ENCODE results near the gene ARID5A. TPM values are rescaled to one million over a fixed set of nuclear protein-coding genes. Genes with fewer than 3 reads are reported as not detected.

ARID5A gene
- total and polyA plus RNA-seq, 2 of the 13 experiments (the other 11 are each of a cell fraction or from before 2014, with no cell fraction given): 6.0 to 9.5 TPM

DNA sequence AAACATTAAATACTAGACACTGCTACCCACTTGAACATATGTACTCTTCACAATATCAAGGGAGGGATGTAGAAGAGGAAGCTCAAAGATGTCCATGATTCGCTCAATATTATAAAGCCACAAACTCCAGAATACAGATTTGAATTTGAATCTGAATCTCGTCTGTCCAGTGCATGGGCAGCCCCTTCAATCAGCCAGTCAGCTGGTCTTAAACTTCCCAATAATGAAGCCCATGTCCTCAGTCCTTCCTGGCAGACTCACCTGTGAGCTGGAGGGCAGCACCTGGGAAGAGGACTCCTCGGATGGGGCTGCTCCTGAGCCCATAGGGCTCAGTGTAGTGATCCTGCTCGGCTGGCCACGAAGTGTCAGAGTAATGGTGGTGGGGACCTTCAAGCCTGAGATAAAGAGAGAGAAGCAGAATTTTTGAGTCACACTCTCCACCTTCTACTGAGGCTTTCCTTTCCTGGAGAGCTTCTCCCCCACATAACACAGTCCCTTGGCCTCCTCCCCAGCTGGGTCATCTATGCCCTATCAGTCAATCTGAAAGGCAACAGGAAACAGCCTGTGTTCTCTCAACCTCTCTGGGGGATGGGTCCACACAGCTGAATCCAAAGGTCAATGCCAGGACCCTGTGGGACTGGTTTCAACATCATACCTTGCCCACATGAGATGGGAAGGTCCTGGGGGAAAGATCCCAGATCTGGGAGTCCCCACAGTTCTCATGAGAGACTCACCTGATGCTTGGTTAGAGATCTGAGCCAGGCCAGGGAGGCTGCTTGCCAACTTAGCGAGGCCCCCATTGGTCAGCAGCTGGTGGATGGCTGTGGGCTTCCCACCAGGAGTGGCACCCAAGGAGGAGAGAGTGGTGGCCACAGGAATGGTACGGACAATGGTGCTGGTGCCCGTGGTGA lies 65.1 kb downstream of the ARID5A start (continued):
- TF ChIP-seq, protein P1, sequence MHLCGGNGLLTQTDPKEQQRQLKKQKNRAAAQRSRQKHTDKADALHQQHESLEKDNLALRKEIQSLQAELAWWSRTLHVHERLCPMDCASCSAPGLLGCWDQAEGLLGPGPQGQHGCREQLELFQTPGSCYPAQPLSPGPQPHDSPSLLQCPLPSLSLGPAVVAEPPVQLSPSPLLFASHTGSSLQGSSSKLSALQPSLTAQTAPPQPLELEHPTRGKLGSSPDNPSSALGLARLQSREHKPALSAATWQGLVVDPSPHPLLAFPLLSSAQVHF (CRISPR knock-in tag; IDR thresholded peaks at IDR 0.05): no peak
- TF ChIP-seq, protein P2, sequence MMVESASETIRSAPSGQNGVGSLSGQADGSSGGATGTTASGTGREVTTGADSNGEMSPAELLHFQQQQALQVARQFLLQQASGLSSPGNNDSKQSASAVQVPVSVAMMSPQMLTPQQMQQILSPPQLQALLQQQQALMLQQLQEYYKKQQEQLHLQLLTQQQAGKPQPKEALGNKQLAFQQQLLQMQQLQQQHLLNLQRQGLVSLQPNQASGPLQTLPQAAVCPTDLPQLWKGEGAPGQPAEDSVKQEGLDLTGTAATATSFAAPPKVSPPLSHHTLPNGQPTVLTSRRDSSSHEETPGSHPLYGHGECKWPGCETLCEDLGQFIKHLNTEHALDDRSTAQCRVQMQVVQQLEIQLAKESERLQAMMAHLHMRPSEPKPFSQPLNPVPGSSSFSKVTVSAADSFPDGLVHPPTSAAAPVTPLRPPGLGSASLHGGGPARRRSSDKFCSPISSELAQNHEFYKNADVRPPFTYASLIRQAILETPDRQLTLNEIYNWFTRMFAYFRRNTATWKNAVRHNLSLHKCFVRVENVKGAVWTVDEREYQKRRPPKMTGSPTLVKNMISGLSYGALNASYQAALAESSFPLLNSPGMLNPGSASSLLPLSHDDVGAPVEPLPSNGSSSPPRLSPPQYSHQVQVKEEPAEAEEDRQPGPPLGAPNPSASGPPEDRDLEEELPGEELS (CRISPR knock-in tag; IDR thresholded peaks at IDR 0.05): peak; percentile 94
- TF ChIP-seq PAX8 (CRISPR knock-in tag; IDR thresholded peaks at IDR 0.05; ENCODE audit: borderline replicate concordance): 0 out of 2 replicates have a peak, but pooled peaks have one; percentile 59
- peak; percentile 90; the same call in 1 of the 2 replicates for TF ChIP-seq ZNF607 (CRISPR knock-in tag; IDR thresholded peaks at IDR 0.05; ENCODE audit: borderline replicate concordance)
- peak; percentile 31; the same call in 1 of the 2 replicates for TF ChIP-seq ZSCAN29 (CRISPR knock-in tag; conservative IDR thresholded peaks at IDR 0.05)
- TF ChIP-seq, protein P3, sequence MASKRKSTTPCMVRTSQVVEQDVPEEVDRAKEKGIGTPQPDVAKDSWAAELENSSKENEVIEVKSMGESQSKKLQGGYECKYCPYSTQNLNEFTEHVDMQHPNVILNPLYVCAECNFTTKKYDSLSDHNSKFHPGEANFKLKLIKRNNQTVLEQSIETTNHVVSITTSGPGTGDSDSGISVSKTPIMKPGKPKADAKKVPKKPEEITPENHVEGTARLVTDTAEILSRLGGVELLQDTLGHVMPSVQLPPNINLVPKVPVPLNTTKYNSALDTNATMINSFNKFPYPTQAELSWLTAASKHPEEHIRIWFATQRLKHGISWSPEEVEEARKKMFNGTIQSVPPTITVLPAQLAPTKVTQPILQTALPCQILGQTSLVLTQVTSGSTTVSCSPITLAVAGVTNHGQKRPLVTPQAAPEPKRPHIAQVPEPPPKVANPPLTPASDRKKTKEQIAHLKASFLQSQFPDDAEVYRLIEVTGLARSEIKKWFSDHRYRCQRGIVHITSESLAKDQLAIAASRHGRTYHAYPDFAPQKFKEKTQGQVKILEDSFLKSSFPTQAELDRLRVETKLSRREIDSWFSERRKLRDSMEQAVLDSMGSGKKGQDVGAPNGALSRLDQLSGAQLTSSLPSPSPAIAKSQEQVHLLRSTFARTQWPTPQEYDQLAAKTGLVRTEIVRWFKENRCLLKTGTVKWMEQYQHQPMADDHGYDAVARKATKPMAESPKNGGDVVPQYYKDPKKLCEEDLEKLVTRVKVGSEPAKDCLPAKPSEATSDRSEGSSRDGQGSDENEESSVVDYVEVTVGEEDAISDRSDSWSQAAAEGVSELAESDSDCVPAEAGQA (IDR thresholded peaks at IDR 0.05; ENCODE audit: low read depth): peak; percentile 27; the same call in 1 of the 2 replicates
- TF ChIP-seq, protein P3 (CRISPR knock-in tag; IDR thresholded peaks at IDR 0.05; ENCODE audit: borderline replicate concordance): no peak
- TF ChIP-seq, protein P4, sequence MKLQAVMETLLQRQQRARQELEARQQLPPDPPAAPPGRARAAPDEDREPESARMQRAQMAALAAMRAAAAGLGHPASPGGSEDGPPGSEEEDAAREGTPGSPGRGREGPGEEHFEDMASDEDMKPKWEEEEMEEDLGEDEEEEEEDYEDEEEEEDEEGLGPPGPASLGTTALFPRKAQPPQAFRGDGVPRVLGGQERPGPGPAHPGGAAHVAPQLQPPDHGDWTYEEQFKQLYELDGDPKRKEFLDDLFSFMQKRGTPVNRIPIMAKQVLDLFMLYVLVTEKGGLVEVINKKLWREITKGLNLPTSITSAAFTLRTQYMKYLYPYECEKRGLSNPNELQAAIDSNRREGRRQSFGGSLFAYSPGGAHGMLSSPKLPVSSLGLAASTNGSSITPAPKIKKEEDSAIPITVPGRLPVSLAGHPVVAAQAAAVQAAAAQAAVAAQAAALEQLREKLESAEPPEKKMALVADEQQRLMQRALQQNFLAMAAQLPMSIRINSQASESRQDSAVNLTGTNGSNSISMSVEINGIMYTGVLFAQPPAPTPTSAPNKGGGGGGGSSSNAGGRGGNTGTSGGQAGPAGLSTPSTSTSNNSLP (IDR thresholded peaks at IDR 0.05; ENCODE audit: low read depth, low read length): peak; percentile 79
- TF ChIP-seq ZNF737 (CRISPR knock-in tag; IDR thresholded peaks at IDR 0.05; ENCODE audit: borderline replicate concordance): no peak
- peak; percentile 28; the same call in 1 of the 2 replicates for TF ChIP-seq ETV6 (CRISPR knock-in tag; conservative IDR thresholded peaks at IDR 0.05)
- TF ChIP-seq, protein P5, sequence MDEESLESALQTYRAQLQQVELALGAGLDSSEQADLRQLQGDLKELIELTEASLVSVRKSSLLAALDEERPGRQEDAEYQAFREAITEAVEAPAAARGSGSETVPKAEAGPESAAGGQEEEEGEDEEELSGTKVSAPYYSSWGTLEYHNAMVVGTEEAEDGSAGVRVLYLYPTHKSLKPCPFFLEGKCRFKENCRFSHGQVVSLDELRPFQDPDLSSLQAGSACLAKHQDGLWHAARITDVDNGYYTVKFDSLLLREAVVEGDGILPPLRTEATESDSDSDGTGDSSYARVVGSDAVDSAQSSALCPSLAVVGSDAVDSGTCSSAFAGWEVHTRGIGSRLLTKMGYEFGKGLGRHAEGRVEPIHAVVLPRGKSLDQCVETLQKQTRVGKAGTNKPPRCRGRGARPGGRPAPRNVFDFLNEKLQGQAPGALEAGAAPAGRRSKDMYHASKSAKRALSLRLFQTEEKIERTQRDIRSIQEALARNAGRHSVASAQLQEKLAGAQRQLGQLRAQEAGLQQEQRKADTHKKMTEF (CRISPR knock-in tag; IDR thresholded peaks at IDR 0.05): peak; percentile 82
- TF ChIP-seq FOXA3 (CRISPR knock-in tag; IDR thresholded peaks at IDR 0.05): peak; percentile 90
- TF ChIP-seq CBX2 (IDR thresholded peaks at IDR 0.05; ENCODE audit: low read depth, low read length): no peak
- TF ChIP-seq CBX2 (CRISPR knock-in tag; IDR thresholded peaks at IDR 0.05; ENCODE audit: low read depth): no peak
